Neural cell (in vitro differentiated cells): ENCODE data around the gene TXLNB. TPM values are rescaled to one million over a fixed set of nuclear protein-coding genes. Genes with fewer than 3 reads are reported as not detected.

ENCODE experiments used
- H2AFZ ChIP-seq: fragments of 200-600, 300-800 bp; sonication (generic), shearing (Covaris generic); 2 replicates; pipeline ENCODE4 v1.6.0; 2014; ENCODE audit warnings: low read depth, mild to moderate bottlenecking, antibody characterized with exemption, low read length, moderate library complexity
- H3F3A ChIP-seq: fragments of 200-600 bp; shearing (Covaris generic); 2 replicates; pipeline ENCODE4 v1.6.1; 2016; ENCODE audit warnings: mild to moderate bottlenecking, moderate library complexity, mixed read lengths, antibody characterized with exemption, low read length; ENCODE audit not compliant: insufficient read depth, poor library complexity, severe bottlenecking
- H3K27ac ChIP-seq: fragments of 200-600, 300-800 bp; sonication (generic), shearing (Covaris generic); 2 replicates; pipeline ENCODE4 v1.5.1; 2014; ENCODE audit warnings: mild to moderate bottlenecking, low read length, moderate library complexity
- H3K27me3 ChIP-seq: fragments of 300-800, 200-600 bp; sonication (generic), shearing (Covaris generic); 2 replicates; pipeline ENCODE4 v1.6.0; 2014; ENCODE audit warnings: mild to moderate bottlenecking, low read depth, low read length, moderate library complexity; ENCODE audit not compliant: insufficient read depth
- H3K36me3 ChIP-seq: fragments of 300-800, 200-600 bp; sonication (generic), shearing (Covaris generic); 2 replicates; pipeline ENCODE4 v1.5.1; 2014; ENCODE audit warnings: mild to moderate bottlenecking, antibody characterized with exemption, low read length, moderate library complexity; ENCODE audit not compliant: insufficient read depth
- H3K4me2 ChIP-seq: fragments of 300-800, 200-600 bp; sonication (generic), shearing (Covaris generic); 2 replicates; pipeline ENCODE4 v1.6.0; 2014; ENCODE audit warnings: mild to moderate bottlenecking, low read length
- H3K4me3 ChIP-seq: fragments of 300-800, 200-600 bp; sonication (generic), shearing (Covaris generic); 2 replicates; pipeline ENCODE4 v1.5.1; 2014; ENCODE audit warnings: mild to moderate bottlenecking, low read length, moderate library complexity
- H3K79me2 ChIP-seq: fragments of 200-600 bp; shearing (Covaris generic); replicated peaks from 2 replicates; pipeline ENCODE4 v1.6.0; 2014; ENCODE audit warnings: mild to moderate bottlenecking, low read length, moderate library complexity; ENCODE audit not compliant: insufficient read depth
- H3K9ac ChIP-seq: fragments of 300-800, 200-600 bp; sonication (generic), shearing (Covaris generic); 2 replicates; pipeline ENCODE4 v1.6.1; 2016; ENCODE audit warnings: mild to moderate bottlenecking, low read length, mixed read lengths
- H3K9me2 ChIP-seq: fragments of 200-600 bp; shearing (Covaris generic); 2 replicates; pipeline ENCODE4 v1.6.1; 2016; ENCODE audit warnings: mild to moderate bottlenecking, low read length, mixed read lengths; ENCODE audit not compliant: insufficient read depth
- H3K9me3 ChIP-seq: fragments of 200-600, 300-800 bp; sonication (generic), shearing (Covaris generic); 2 replicates; pipeline ENCODE4 v1.6.1; 2016; ENCODE audit warnings: mild to moderate bottlenecking, mixed run types, low read length, moderate library complexity, mixed read lengths
- H4K20me1 ChIP-seq: fragments of 200-600 bp; shearing (Covaris generic); 2 replicates; pipeline ENCODE4 v1.6.1; 2016; ENCODE audit warnings: mild to moderate bottlenecking, mixed run types; ENCODE audit not compliant: insufficient read depth
- CTCF ChIP-seq: fragments of 450-650 bp; IDR thresholded peaks from 2 replicates; pipeline ENCODE4 v1.5.1; 2014; ENCODE audit warnings: antibody characterized with exemption, mild to moderate bottlenecking, moderate library complexity; ENCODE audit not compliant: poor library complexity, severe bottlenecking
- EP300 ChIP-seq: fragments of 450-650 bp; conservative IDR thresholded peaks from 2 replicates; pipeline ENCODE4 v1.6.1; 2014; ENCODE audit warnings: antibody characterized with exemption, mild to moderate bottlenecking, moderate library complexity; ENCODE audit not compliant: poor library complexity, severe bottlenecking
- EZH2 ChIP-seq: fragments of 200-600, 300-800 bp; shearing (Covaris generic), sonication (generic); IDR thresholded peaks from 2 replicates; pipeline ENCODE4 v1.6.1; 2014; ENCODE audit warnings: antibody characterized with exemption, low read length, borderline replicate concordance, mild to moderate bottlenecking; ENCODE audit not compliant: insufficient read depth, poor library complexity, severe bottlenecking
- MXI1 ChIP-seq: fragments of 450-650 bp; conservative IDR thresholded peaks from 2 replicates; pipeline ENCODE4 v1.6.1; 2014; ENCODE audit warnings: antibody characterized with exemption, mild to moderate bottlenecking; ENCODE audit not compliant: poor library complexity, severe bottlenecking
- POLR2AphosphoS5 ChIP-seq: IDR thresholded peaks from 2 replicates; pipeline ENCODE4 v1.6.1; 2012
- RAD21 ChIP-seq: fragments of 450-650 bp; conservative IDR thresholded peaks from 2 replicates; pipeline ENCODE4 v1.6.1; 2014; ENCODE audit warnings: antibody characterized with exemption, mild to moderate bottlenecking, moderate library complexity
- REST ChIP-seq: IDR thresholded peaks from 2 replicates; pipeline ENCODE4 v1.6.1; 2012; ENCODE audit warnings: borderline replicate concordance
- SMC3 ChIP-seq: fragments of 450-650 bp; conservative IDR thresholded peaks from 2 replicates; pipeline ENCODE4 v1.6.1; 2014; ENCODE audit warnings: antibody characterized with exemption, mild to moderate bottlenecking, moderate library complexity; ENCODE audit not compliant: poor library complexity
- TAF1 ChIP-seq: IDR thresholded peaks from 2 replicates; pipeline ENCODE4 v1.6.1; 2012; ENCODE audit warnings: low read depth
- polyA plus RNA-seq: library from polyadenylated mRNA; depleted of rRNA; stranded (reverse); fragments of >200 nt; gene quantifications from 2 replicates; pipeline ENCODE4 v1.2.3, GENCODE V29; 2014

Gene TXLNB
- polyA plus RNA-seq, 1 donor from 2014 or later, result not detected

- no peaks in the 10 kb centered on the region for H3K36me3 ChIP-seq
- H3F3A ChIP-seq, result no peaks in the 10 kb centered on the region
- peaks cover 4% of the 10 kb centered on the region for H3K9me3 ChIP-seq
- H3K27me3 ChIP-seq, result no peaks in the 10 kb centered on the region
- no peak overlapping the region for H3K9ac ChIP-seq
- no peak overlapping the region for H3K4me2 ChIP-seq
- TF ChIP-seq TAF1, result no peak
- no peaks in the 10 kb centered on the region for H4K20me1 ChIP-seq
- H3K27ac ChIP-seq, result no peak overlapping the region
- H3K79me2 ChIP-seq, result no peaks in the 10 kb centered on the region
- H3K9me2 ChIP-seq, result no peaks in the 10 kb centered on the region
- no peak overlapping the region for H2AFZ ChIP-seq
- H3K4me3 ChIP-seq, result no peak overlapping the region
Measured at GRCh38 chr6:139204978-139205377, 86.8 kb downstream of the TXLNB start.

GRCh38 chr6:139201378-139201777 is 90.4 kb downstream of the TXLNB start:
- Histone ChIP-seq H3F3A (no peaks in the 10 kb centered on the region), H3K9me2 (no peaks in the 10 kb centered on the region), H2AFZ (no peak overlapping the region), H3K27me3 (no peaks in the 10 kb centered on the region), H3K79me2 (no peaks in the 10 kb centered on the region), H3K27ac (no peak overlapping the region), H3K4me2 (no peak overlapping the region), H3K4me3 (no peak overlapping the region), H3K36me3 (no peaks in the 10 kb centered on the region), H4K20me1 (no peaks in the 10 kb centered on the region), H3K9me3 (peaks cover 4% of the 10 kb centered on the region), H3K9ac (no peak overlapping the region)
- no peak for TF ChIP-seq MXI1
- no peak for TF ChIP-seq SMC3
- no peak for TF ChIP-seq POLR2AphosphoS5
- TF ChIP-seq RAD21, result no peak
- no peak for TF ChIP-seq TAF1
- TF ChIP-seq EZH2, result no peak
- no peak for TF ChIP-seq REST
- no peak for TF ChIP-seq EP300
- TF ChIP-seq CTCF, result no peak
